HCT116 (cell line): Measurements from ENCODE around the gene VEPH1. TPM values are rescaled to one million over a fixed set of nuclear protein-coding genes. Genes with fewer than 3 reads are reported as not detected.

Experiments used
- ATAC-seq: fragments of 200-7000 bp; cut with Tn5 transposase; 2 replicates; pipeline ENCODE4 v1.9.1; 2020; ENCODE audit warnings: mild to moderate bottlenecking, moderate library complexity
- BruUV-seq: library from RNA; stranded (reverse); fragments of 400-500 nt; replicated peaks from 2 replicates; lab custom pipeline; 2021; lab: Mats Ljungman, UMichigan
- CTCF ChIA-PET: fragments of 300-600 bp; sonication (Branson Sonifier 250); formaldehyde crosslinking; loops from one replicate; lab custom pipeline; 2021; ENCODE audit warnings: antibody characterized with exemption; lab: Charles Lee
- POLR2A ChIA-PET: fragments of 300-600, 350-600 bp; sonication (Branson Sonifier 250); formaldehyde crosslinking; loops from one replicate; lab custom pipeline; 2021; ENCODE audit warnings: antibody characterized with exemption; lab: Charles Lee
- RAD21 ChIA-PET, 2 experiments: fragments of 300-600 bp; sonication (Branson Sonifier 250); formaldehyde crosslinking; loops; one replicate each; lab custom pipeline; 2023; ENCODE audit warnings: low total read pairs in 2 of 2; ENCODE audit not compliant: uncharacterized antibody in 2 of 2, unreplicated experiment in 2 of 2, low non-redundant PET in 1 of 2; lab: Charles Lee
- DNase-seq: peaks from one replicate; pipeline ENCODE4 v3.0.0-alpha.2; 2010; ENCODE audit warnings: low read depth, low spot score
- H2AFZ ChIP-seq: fragments of 200-600 bp; shearing (Covaris generic), sonication (generic); 2 replicates; pipeline ENCODE4 v1.6.1; 2017; ENCODE audit warnings: low read depth, mixed run types, mixed read lengths, antibody characterized with exemption, low read length; ENCODE audit not compliant: poor library complexity, severe bottlenecking
- H3K27ac ChIP-seq: 2 replicates; pipeline ENCODE4 v1.5.1; 2012; ENCODE audit warnings: low read depth, low read length
- H3K27me3 ChIP-seq: fragments of 200-600 bp; sonication (generic); 2 replicates; pipeline ENCODE4 v1.6.1; 2016; ENCODE audit warnings: mixed run types, low read length, mixed read lengths; ENCODE audit not compliant: insufficient read depth
- H3K36me3 ChIP-seq, 2 experiments: fragments of 200-500 bp in 1 of 2; fragments of 200-600 bp in 1 of 2; sonication (Bioruptor generic) in 1 of 2; sonication (generic) in 1 of 2; 2 replicates each; pipeline versions ENCODE4 v1.5.1 to v1.6.1; 2014 to 2016; ENCODE audit warnings: low read length in 2 of 2, inconsistent platforms in 1 of 2, mixed read lengths in 1 of 2, mixed run types in 1 of 2; ENCODE audit not compliant: insufficient read depth in 2 of 2, control insufficient read depth in 1 of 2
- H3K4me1 ChIP-seq, 2 experiments: fragments of 200-600 bp in 1 of 2; sonication (generic) in 1 of 2; 2 replicates each; pipeline versions ENCODE4 v1.5.1 to v1.6.1; 2012 to 2017; ENCODE audit warnings: low read length in 2 of 2, inconsistent platforms in 1 of 2, mild to moderate bottlenecking in 1 of 2, mixed read lengths in 1 of 2, mixed run types in 1 of 2, moderate library complexity in 1 of 2; ENCODE audit not compliant: insufficient read depth in 2 of 2, control insufficient read depth in 1 of 2
- H3K4me2 ChIP-seq: fragments of 200-600 bp; sonication (generic); 2 replicates; pipeline ENCODE4 v1.6.1; 2017; ENCODE audit warnings: mixed run types, low read length, mixed read lengths
- H3K4me3 ChIP-seq, 2 experiments: fragments of 200-600 bp in 1 of 2; sonication (generic) in 1 of 2; replicated peaks in 1 of 2; 2 replicates each; pipeline ENCODE4 v1.5.1; 2011 to 2016; ENCODE audit warnings: low read length in 2 of 2, control low read depth in 1 of 2, low read depth in 1 of 2, mild to moderate bottlenecking in 1 of 2, mixed read lengths in 1 of 2, mixed run types in 1 of 2
- H3K79me2 ChIP-seq: fragments of 200-600 bp; sonication (generic); 2 replicates; pipeline ENCODE4 v1.6.1; 2017; ENCODE audit warnings: mild to moderate bottlenecking, mixed run types, low read length, moderate library complexity, mixed read lengths; ENCODE audit not compliant: insufficient read depth
- H3K9ac ChIP-seq: fragments of 200-600 bp; sonication (generic); 2 replicates; pipeline ENCODE4 v1.6.1; 2016; ENCODE audit warnings: low read length, mixed read lengths
- H3K9me2 ChIP-seq: fragments of 200-600 bp; sonication (generic), shearing (Covaris generic); 2 replicates; pipeline ENCODE4 v1.6.1; 2017; ENCODE audit warnings: mixed run types, mild to moderate bottlenecking, moderate library complexity; ENCODE audit not compliant: insufficient read depth
- H3K9me3 ChIP-seq, 2 experiments: fragments of 200-500 bp in 1 of 2; fragments of 200-600 bp in 1 of 2; sonication (Bioruptor generic) in 1 of 2; sonication (generic) in 1 of 2; 2 replicates each; pipeline ENCODE4 v1.6.1; 2014 to 2017; ENCODE audit warnings: low read length in 2 of 2, mixed read lengths in 2 of 2, inconsistent platforms in 1 of 2, low read depth in 1 of 2, mild to moderate bottlenecking in 1 of 2, mixed run types in 1 of 2, moderate library complexity in 1 of 2; ENCODE audit not compliant: control insufficient read depth in 1 of 2, insufficient read depth in 1 of 2
- H4K20me1 ChIP-seq: fragments of 200-600 bp; sonication (generic), shearing (Covaris generic); 2 replicates; pipeline ENCODE4 v1.6.1; 2017; ENCODE audit warnings: mixed run types, mild to moderate bottlenecking, moderate library complexity; ENCODE audit not compliant: insufficient read depth
- ATF3 ChIP-seq: IDR thresholded peaks from 2 replicates; pipeline ENCODE4 v1.6.1; 2012
- CEBPB ChIP-seq: IDR thresholded peaks from 2 replicates; pipeline ENCODE4 v1.6.1; 2012; ENCODE audit warnings: low read depth
- EZH2phosphoT487 ChIP-seq: fragments of 200-600 bp; IDR thresholded peaks from 2 replicates; pipeline ENCODE4 v1.6.1; 2018; ENCODE audit warnings: antibody characterized with exemption, borderline replicate concordance
- FOSL1 ChIP-seq: IDR thresholded peaks from 2 replicates; pipeline ENCODE4 v1.6.1; 2012; ENCODE audit warnings: low read depth
- MAX ChIP-seq: IDR thresholded peaks from 2 replicates; pipeline ENCODE4 v1.6.1; 2012
- POLR2A ChIP-seq: IDR thresholded peaks from 2 replicates; pipeline ENCODE4 v1.7.0; 2011; ENCODE audit warnings: borderline replicate concordance; ENCODE audit not compliant: insufficient read depth, insufficient read length; ENCODE audit errors: extremely low read depth
- REST ChIP-seq: IDR thresholded peaks from 2 replicates; pipeline ENCODE4 v1.6.1; 2012; ENCODE audit warnings: low read depth
- SP1 ChIP-seq: IDR thresholded peaks from 2 replicates; pipeline ENCODE4 v1.6.1; 2012; ENCODE audit warnings: low read depth
- SRF ChIP-seq: IDR thresholded peaks from 2 replicates; pipeline ENCODE4 v1.6.1; 2012; ENCODE audit warnings: low read depth
- YY1 ChIP-seq: IDR thresholded peaks from 2 replicates; pipeline ENCODE4 v1.6.1; 2011; ENCODE audit warnings: low read length, low read depth, moderate library complexity, mild to moderate bottlenecking; ENCODE audit not compliant: insufficient replicate concordance; ENCODE audit errors: extremely low read depth
- intact Hi-C: fragments of 100-400 bp; cut with micrococcal nuclease; formaldehyde crosslinking; loops from 2 replicates; pipeline ENCODE4 v1.10.0; 2022
- total RNA-seq: library from RNA; stranded (reverse); gene quantifications from one replicate; pipeline ENCODE4 v1.2.1, GENCODE V29; 2021; ENCODE audit not compliant: unreplicated experiment

Gene VEPH1
- total RNA-seq, 1 experiment from 2014 or later: 4.9 TPM

- Histone ChIP-seq H3K4me3 (no peak overlapping the region), H4K20me1 (no peaks in the 10 kb centered on the region)
- TF ChIP-seq REST: no peak
- TF ChIP-seq SRF: no peak
- TF ChIP-seq FOSL1: no peak
- TF ChIP-seq ATF3: no peak
- TF ChIP-seq EZH2phosphoT487: no peak
- no peak for TF ChIP-seq SP1
- TF ChIP-seq YY1: no peak
- TF ChIP-seq MAX: no peak
- no peak for TF ChIP-seq POLR2A
- no peak for TF ChIP-seq CEBPB
- TF ChIP-seq, all 23 proteins: peak for 0
- no TSS peak for BruUV-seq
- POLR2A ChIA-PET: no interaction called here
- Histone ChIP-seq H3K27me3 (no peaks in the 10 kb centered on the region), H2AFZ (no peak overlapping the region), H3K27ac (no peak overlapping the region), H3K4me1 (peaks cover 0 to 10% of the 10 kb centered on the region in 2 experiments; a peak in 2 of 4 replicates), H3K9ac (no peak overlapping the region), H3K79me2 (no peaks in the 10 kb centered on the region), H3K9me2 (no peaks in the 10 kb centered on the region), H3K4me2 (no peak overlapping the region), H3K36me3 (no peaks in the 10 kb centered on the region), H3K9me3 (no peaks in the 10 kb centered on the region)
- RAD21 ChIA-PET: no interaction called here
- no peak for ATAC-seq
- no peak for DNase-seq
- CTCF ChIA-PET: no interaction called here
- intact Hi-C loops: no loop called here
Observed at GRCh38 chr3:157355276-157355675, 147.9 kb downstream of the VEPH1 start.
